Skeletal muscle satellite cell (primary cell): ENCODE results near the gene POR.
"Not testable (repeated sequence)": the region's sequence is repeated elsewhere in the genome, so short reads cannot be mapped to it uniquely, and the experiment has no call there.

ENCODE experiments used
- H3K27me3 ChIP-seq: 2 replicates; pipeline ENCODE4 v1.7.0; 2013; ENCODE audit warnings: low read length; ENCODE audit not compliant: control insufficient read depth, insufficient read depth
- H3K36me3 ChIP-seq: 2 replicates; pipeline ENCODE4 v1.7.0; 2013; ENCODE audit warnings: mild to moderate bottlenecking, control low read depth, low read length; ENCODE audit not compliant: insufficient read depth
- H3K4me1 ChIP-seq: 2 replicates; pipeline ENCODE4 v1.7.0; 2013; ENCODE audit warnings: low read length; ENCODE audit not compliant: control insufficient read depth, insufficient read depth
- H3K4me2 ChIP-seq: 2 replicates; pipeline ENCODE4 v1.7.0; 2013; ENCODE audit warnings: mild to moderate bottlenecking, low read length
- H3K4me3 ChIP-seq: 2 replicates; pipeline ENCODE4 v1.7.0; 2013; ENCODE audit warnings: low read length
- H3K9ac ChIP-seq: 2 replicates; pipeline ENCODE4 v1.7.0; 2013; ENCODE audit warnings: mild to moderate bottlenecking, low read depth, low read length, moderate library complexity
- H3K9me3 ChIP-seq: replicated peaks from 2 replicates; pipeline ENCODE4 v1.7.0; 2013; ENCODE audit warnings: mild to moderate bottlenecking, control low read depth, low read length

POR gene

DNA sequence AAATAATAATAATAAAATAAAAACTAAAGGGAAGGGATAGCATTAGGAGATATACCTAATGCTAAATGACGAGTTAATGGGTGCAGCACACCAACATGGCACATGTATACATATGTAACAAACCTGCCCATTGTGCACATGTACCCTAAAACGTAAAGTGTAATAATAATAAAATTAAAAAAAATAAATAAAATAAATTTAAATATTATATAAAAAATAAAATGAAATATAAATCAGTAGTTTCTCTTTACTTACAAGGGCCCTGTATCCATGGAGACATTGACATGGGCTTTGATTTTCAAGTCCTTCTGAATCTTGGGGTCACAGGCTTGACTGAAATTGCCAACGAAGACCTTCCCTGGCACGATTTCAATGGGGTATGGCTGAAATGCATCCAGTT lies 90.0 kb downstream of the POR start:
- not testable (repeated sequence) for H3K4me3 ChIP-seq, H3K9me3 ChIP-seq, H3K27me3 ChIP-seq, H3K4me1 ChIP-seq, H3K4me2 ChIP-seq, H3K9ac ChIP-seq
- peaks cover 24% of the 10 kb centered on the region for H3K36me3 ChIP-seq

DNA sequence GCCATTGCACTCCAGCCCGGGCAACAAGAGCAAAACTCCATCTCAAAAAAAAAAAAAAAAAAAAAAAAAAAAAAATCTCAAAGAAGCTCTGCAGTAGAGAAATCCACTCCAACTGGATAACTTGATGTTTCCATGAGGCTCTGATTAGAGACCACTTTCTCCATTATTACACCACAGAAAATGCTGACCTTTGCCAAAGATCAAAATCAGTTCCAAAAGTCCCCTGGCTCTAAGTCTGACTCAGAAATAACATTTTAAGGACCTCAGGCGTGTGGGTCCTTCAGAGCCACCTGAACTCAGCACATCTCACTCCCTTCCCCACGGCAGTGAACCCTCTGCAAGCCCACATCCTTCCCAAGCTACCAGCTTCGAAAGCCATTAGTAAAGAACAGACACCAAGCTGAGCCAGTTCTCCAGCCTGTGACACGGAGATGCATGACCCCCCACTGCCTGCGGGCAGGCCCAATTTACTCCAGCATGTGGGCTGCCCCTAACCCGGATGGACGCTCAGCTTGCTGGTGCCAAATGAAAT lies 93.3 kb downstream of the POR start:
- no peak overlapping the region for H3K9ac ChIP-seq

DNA sequence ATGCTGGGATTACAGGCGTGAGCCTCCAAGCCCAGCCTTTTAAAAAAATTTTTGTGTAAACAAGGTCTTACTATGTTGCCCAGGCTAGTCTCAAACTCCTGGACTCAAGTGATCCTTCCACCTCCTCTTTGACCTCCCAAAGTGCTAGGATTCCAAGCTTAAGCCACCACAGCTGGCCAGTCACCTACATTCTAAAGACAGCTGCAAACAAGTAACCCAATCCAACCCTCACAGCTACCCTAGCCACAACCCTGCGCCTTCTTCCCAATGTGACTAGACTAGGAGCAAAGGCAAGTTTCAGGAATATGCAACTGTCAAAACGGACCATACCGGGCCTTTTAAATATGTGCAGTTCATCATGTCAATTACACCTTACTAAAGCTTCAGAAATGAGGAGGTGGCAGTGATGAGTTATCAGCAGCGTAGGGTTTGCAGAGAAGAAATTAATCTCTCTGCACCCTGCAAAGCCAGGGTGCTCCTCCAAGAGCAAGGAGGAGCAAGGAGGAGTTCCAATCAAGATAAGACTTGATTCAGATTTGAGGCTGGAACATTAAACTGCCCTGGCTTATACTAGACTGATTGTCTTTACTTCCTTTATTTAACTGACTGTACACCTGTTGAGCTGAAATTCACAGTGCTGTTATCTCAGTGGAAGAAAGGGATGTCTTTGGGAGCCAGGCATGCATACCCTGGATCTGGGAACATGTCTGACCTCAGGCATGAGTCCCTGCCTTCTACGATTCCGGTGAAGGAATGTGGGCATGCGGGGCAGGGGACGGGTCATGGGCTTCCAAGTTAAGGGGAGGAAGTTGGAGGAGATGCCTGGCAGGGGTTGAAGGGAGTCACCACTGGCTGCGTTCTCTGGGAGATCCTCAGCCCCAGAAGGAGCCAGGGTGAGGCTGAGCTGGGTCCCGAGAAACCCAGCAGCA lies 95.0 kb downstream of the POR start:
- no peak overlapping the region for H3K4me2 ChIP-seq
- H3K27me3 ChIP-seq, result no peaks in the 10 kb centered on the region
- H3K4me1 ChIP-seq, result peaks cover 12% of the 10 kb centered on the region
- no peaks in the 10 kb centered on the region for H3K9me3 ChIP-seq
- no peak overlapping the region for H3K4me3 ChIP-seq
- no peak overlapping the region for H3K9ac ChIP-seq
- H3K36me3 ChIP-seq, result peaks cover 4% of the 10 kb centered on the region

More for the DNA sequence above, 93.3 kb downstream of the POR start:
- no peaks in the 10 kb centered on the region for H3K9me3 ChIP-seq
- H3K4me1 ChIP-seq, result peaks cover 12% of the 10 kb centered on the region
- H3K4me3 ChIP-seq, result no peak overlapping the region
- peaks cover 11% of the 10 kb centered on the region for H3K36me3 ChIP-seq
- no peak overlapping the region for H3K4me2 ChIP-seq
- no peaks in the 10 kb centered on the region for H3K27me3 ChIP-seq

DNA sequence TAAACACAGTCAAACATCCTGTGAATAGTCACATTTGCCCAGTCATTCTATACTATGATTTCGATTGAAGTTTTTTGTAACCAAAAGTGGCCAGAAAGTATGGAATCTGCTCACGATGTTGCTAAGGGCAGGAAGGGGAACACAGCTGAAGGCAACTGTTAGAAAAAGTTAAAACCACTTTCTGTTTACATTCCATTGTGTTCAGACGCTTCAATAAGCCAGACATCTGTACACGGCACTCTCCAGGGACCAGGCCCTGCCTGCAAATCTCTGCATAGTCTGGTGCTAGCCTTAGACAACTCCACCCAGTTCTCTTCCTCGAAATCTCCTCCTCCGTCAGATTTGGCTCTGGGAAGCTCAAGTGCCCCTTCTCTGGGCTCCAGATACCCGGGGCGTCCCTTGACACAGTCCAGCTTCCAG lies 96.5 kb downstream of the POR start:
- H3K4me3 ChIP-seq, result no peak overlapping the region
- no peak overlapping the region for H3K9ac ChIP-seq
- H3K9me3 ChIP-seq, result no peaks in the 10 kb centered on the region
- peaks cover 6% of the 10 kb centered on the region for H3K36me3 ChIP-seq
- no peaks in the 10 kb centered on the region for H3K27me3 ChIP-seq
- H3K4me2 ChIP-seq, result no peak overlapping the region
- peaks cover 12% of the 10 kb centered on the region for H3K4me1 ChIP-seq

DNA sequence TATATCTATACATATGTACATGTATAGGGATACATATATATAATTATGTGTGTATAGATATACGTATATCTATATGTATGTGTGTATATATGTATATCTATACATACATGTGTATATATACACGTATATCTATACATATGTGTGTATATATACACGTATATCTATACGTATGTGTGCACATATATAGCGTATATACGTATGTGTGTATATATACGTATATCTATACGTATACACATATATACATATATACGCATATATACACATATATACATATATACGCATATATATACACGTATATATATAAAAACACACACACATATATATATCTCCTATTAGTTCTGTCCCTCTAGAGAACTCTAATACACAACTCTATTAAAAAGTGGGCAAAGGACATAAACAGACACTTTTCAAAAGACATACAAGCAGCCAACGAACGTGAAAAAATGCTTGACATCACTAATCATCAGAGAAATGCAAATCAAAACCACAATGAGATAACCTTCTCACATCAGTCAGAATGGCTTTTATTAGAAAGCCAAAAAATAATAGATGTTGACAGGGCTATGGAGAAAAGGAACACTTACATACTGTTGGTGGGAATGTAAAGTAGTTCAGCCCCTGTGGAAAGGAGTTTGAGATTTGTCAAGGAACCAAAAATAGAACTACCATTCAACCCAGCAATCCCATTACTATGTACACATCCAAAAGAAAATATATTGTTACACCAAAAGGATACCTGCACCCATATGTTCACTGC lies 101.4 kb downstream of the POR start:
- no peak overlapping the region for H3K4me3 ChIP-seq
- H3K4me1 ChIP-seq, result peaks cover 3% of the 10 kb centered on the region
- no peak overlapping the region for H3K9ac ChIP-seq
- H3K27me3 ChIP-seq, result no peaks in the 10 kb centered on the region
- H3K9me3 ChIP-seq, result no peaks in the 10 kb centered on the region
- H3K36me3 ChIP-seq, result peaks cover 15% of the 10 kb centered on the region
- H3K4me2 ChIP-seq, result no peak overlapping the region

DNA sequence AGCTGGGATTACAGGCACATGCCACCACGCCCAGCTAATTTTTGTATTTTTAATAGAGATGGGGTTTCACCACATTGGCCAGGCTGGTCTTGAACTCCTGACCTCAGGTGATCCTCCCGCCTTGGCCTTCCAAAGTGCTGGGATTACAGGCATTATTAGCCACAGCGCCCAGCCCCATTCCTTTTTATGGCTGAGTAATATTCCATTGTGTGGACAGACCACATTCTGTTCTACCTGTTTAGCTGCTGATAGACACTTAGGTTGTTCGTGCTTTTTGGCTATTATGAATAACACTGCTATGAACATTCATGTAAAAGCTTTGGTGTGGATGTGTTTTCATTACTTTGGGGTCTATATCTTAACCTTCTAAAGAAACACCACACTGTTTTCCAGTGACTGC lies 103.6 kb downstream of the POR start:
- H3K4me2 ChIP-seq, H3K27me3 ChIP-seq, H3K9ac ChIP-seq, H3K9me3 ChIP-seq, H3K4me3 ChIP-seq, H3K4me1 ChIP-seq: not testable (repeated sequence)
- peaks cover 19% of the 10 kb centered on the region for H3K36me3 ChIP-seq

DNA sequence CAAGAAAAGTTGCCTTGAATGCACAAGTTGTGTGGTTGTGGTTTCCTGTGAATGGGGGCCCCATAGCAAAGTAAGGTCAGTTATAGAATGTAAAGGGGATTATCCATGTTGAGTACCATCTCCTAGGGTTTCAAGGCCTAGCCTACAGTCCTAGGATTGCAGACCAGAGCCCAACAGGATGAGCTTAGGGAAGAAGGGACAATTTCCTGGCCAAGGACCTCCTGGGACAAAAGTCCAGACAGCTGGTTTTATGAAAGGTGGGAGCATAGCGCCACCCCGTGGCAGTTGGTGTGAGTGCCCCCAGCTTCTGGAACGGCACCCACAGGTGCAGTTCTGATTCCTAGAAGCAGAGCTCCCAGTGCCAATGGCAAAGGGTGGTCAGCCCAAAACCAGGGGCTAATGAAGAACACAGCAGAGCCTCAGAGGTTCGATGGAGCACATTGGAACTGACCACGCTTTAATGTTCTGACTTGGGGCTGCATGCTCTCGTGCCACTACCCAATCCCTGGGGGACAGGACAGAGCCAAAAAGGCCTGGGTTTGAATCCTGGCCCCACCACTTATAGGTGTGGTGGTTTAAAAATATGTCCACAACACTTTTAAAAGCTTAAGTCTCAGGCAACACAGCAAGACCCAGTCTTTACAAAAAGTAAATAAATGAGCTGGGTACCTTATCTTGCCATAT lies 105.2 kb downstream of the POR start:
- H3K9me3 ChIP-seq, result no peaks in the 10 kb centered on the region
- H3K4me3 ChIP-seq, result no peak overlapping the region
- H3K4me2 ChIP-seq, result no peak overlapping the region
- H3K36me3 ChIP-seq, result peaks cover 19% of the 10 kb centered on the region
- H3K9ac ChIP-seq, result no peak overlapping the region
- H3K27me3 ChIP-seq, result no peaks in the 10 kb centered on the region
- no peaks in the 10 kb centered on the region for H3K4me1 ChIP-seq

DNA sequence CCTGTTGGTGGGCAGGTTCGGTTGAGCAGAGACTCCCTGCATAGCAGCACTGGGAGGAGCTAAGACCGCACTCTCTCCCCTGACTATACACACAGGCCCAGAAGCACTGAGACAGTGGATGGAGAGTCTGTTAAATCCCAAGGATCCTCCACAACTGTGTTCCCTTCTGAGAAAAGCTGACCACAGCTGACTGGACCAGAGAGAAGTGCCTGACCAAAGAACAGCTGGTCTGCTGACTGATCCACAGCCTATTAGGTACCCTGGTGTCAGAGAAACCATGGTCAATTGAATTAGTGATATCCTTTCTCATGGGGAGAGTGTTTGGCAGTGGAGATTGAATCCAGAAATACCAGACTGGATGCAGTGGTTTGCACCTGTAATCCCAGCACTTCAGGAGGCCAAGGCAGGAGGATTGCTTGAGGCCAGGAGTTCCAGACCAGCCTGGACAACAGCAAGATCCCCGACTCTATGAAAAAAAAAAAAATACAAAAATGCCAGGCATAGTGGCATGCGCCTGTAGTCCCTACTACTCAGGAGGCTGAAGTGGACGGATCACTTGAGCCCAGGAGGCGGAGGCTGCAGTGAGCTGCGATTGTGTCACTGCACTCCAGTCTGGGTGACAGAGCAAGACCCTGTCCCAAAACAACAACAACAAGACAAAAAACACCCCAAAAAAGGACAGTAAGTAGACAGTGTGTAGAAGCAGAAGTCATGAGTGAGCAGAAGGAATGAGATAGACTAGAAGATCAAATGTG lies 107.2 kb downstream of the POR start:
- H3K4me1 ChIP-seq, result no peaks in the 10 kb centered on the region
- no peak overlapping the region for H3K4me2 ChIP-seq
- H3K27me3 ChIP-seq, result no peaks in the 10 kb centered on the region
- H3K9me3 ChIP-seq, result no peaks in the 10 kb centered on the region
- no peak overlapping the region for H3K9ac ChIP-seq
- peaks cover 17% of the 10 kb centered on the region for H3K36me3 ChIP-seq
- no peak overlapping the region for H3K4me3 ChIP-seq

DNA sequence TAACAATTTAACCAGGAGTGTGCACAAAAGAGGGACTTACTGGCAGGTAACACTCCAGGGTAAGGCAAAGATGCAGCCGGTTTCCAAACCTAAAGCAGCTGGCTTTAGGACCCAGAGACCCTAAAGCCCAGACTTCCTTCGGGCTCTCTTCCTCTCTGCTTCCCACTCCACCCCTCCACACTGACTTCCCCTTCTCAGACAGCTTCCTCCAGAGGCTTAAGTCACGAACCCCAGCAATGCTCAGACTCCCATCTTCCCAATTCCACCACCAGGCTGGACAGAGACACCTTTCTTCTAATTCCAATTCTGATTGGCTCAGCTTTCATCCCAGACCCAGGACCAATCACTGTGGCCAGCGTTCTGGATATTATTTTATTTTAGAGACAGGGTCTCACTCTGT lies 108.0 kb downstream of the POR start:
- no peak overlapping the region for H3K4me2 ChIP-seq
- no peak overlapping the region for H3K4me3 ChIP-seq
- H3K9ac ChIP-seq, result no peak overlapping the region
- H3K9me3 ChIP-seq, result no peaks in the 10 kb centered on the region
- H3K36me3 ChIP-seq, result peaks cover 17% of the 10 kb centered on the region
- no peaks in the 10 kb centered on the region for H3K4me1 ChIP-seq
- H3K27me3 ChIP-seq, result no peaks in the 10 kb centered on the region

DNA sequence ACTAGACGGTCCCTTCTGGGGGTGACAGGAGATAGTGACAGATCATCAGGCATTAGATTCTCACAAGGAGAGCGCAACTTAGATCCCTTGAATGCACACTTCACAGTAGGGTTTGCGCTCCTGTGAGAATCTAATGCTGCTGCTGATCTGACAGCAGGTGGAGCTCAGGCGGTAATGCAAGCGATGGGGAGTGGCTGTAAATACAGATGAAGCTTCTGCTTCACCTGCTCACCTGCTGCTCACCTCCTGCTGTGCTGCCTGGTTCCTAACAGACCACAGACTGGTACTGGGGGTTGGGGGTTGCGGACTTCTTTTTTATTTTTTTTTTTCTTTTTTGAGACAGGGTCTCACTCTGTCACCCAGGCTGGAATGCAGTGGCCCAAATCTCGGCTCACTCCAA lies 114.7 kb downstream of the POR start:
- H3K36me3 ChIP-seq, H3K27me3 ChIP-seq, H3K9ac ChIP-seq, H3K9me3 ChIP-seq, H3K4me2 ChIP-seq, H3K4me3 ChIP-seq, H3K4me1 ChIP-seq: not testable (repeated sequence)

DNA sequence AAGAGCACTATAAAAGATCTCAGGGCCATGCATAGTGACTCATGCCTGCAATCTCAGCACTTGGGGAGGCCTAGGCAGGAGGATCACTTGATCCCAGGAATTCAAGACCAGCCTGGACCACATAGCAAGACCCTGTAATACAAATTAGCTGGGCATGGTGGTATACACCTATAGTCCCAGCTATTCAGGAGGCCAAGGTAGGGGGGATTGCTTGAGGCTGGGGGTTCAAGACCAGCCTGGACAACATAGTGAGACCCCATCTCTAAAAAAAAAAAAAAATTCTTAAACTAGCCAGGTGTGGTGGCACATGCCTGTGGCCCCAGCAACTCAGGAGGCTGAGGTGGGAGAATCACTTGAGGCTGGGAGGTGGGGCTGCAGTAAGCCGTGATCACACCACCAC lies 117.0 kb downstream of the POR start:
- Histone ChIP-seq H3K4me2 (no peak overlapping the region), H3K9me3 (no peaks in the 10 kb centered on the region), H3K27me3 (no peaks in the 10 kb centered on the region), H3K9ac (no peak overlapping the region), H3K4me1 (peaks cover under 1% of the 10 kb centered on the region), H3K36me3 (peaks cover 6% of the 10 kb centered on the region), H3K4me3 (no peak overlapping the region)
